Measurements from ENCODE around the gene ZNF598. TPM values are rescaled to one million over a fixed set of nuclear protein-coding genes. Genes with fewer than 3 reads are reported as not detected.

The ZNF598 gene
- total RNA-seq, 1 donor from 2014 or later = 22.8 TPM

- DNase-seq (ENCODE audit: low read depth, low spot score) = peak; percentile 54
Observed at GRCh38 chr16:1991948-1992703, 17.5 kb downstream of the ZNF598 start.

GRCh38 chr16:1991588-1991947 lies 18.1 kb downstream of the ZNF598 start:
- no peak for DNase-seq (ENCODE audit: low read depth, low spot score)

- no peak for DNase-seq (ENCODE audit: low read depth, low spot score)
Observed at GRCh38 chr16:1991135-1991551, 18.5 kb downstream of the ZNF598 start.

- DNase-seq (ENCODE audit: low read depth, low spot score) = no peak
Observed at GRCh38 chr16:1990351-1991134, 19.1 kb downstream of the ZNF598 start.

GRCh38 chr16:1990101-1990350 lies 19.6 kb downstream of the ZNF598 start:
- no peak for DNase-seq (ENCODE audit: low read depth, low spot score)

- no peak for DNase-seq (ENCODE audit: low read depth, low spot score)
Observed at GRCh38 chr16:1989209-1990100, 20.2 kb downstream of the ZNF598 start, which contains the start of gene SYNGR3. Gene SYNGR3, plus strand, starts transcription at chr16:1989970. Its CDS starts 133 bp downstream, at chr16:1990103.

GRCh38 chr16:1987198-1987597 lies 22.4 kb downstream of the ZNF598 start:
- DNase-seq (ENCODE audit: low read depth, low spot score) = no peak

GRCh38 chr16:1985466-1986150 lies 24.0 kb downstream of the ZNF598 start:
- DNase-seq (ENCODE audit: low read depth, low spot score) = no peak

- DNase-seq (ENCODE audit: low read depth, low spot score) = no peak
Observed at GRCh38 chr16:1984347-1985225, 25.0 kb downstream of the ZNF598 start.

- peak; percentile 76 for DNase-seq (ENCODE audit: low read depth, low spot score)
Observed at GRCh38 chr16:1983544-1984346, 25.9 kb downstream of the ZNF598 start, which contains the start of gene GFER. Gene GFER, plus strand, starts transcription at chr16:1984193. Its CDS starts 26 bp downstream, at chr16:1984219.

- no peak for DNase-seq (ENCODE audit: low read depth, low spot score)
Observed at GRCh38 chr16:1982991-1983543, 26.6 kb downstream of the ZNF598 start.

GRCh38 chr16:1982013-1982433 lies 27.6 kb downstream of the ZNF598 start:
- DNase-seq (ENCODE audit: low read depth, low spot score) = no peak

- DNase-seq (ENCODE audit: low read depth, low spot score) = no peak
Observed at GRCh38 chr16:1981398-1981836, 28.2 kb downstream of the ZNF598 start, which contains the start of gene NOXO1. Gene NOXO1, minus strand, starts transcription at chr16:1981469. Its CDS starts 290 bp downstream, at chr16:1981179.

GRCh38 chr16:1980770-1981087 lies 28.9 kb downstream of the ZNF598 start:
- no peak for DNase-seq (ENCODE audit: low read depth, low spot score)

- DNase-seq (ENCODE audit: low read depth, low spot score) = no peak
Observed at GRCh38 chr16:1980030-1980769, 29.4 kb downstream of the ZNF598 start.

- DNase-seq (ENCODE audit: low read depth, low spot score) = no peak
Observed at GRCh38 chr16:1979271-1980029, 30.2 kb downstream of the ZNF598 start.

- DNase-seq (ENCODE audit: low read depth, low spot score) = no peak
Observed at GRCh38 chr16:1978476-1979120, 31.0 kb downstream of the ZNF598 start.
